Hematopoietic multipotent progenitor cell treated with erythropoietin and hydrocortisone succinate and interleukin-3 and kit ligand, for 4 days (in vitro differentiated cells): ENCODE measurements around the gene SNRPD2.

Experiments used
- DNase-seq: peaks from one replicate; pipeline ENCODE4 v3.0.0-alpha.2; 2015

Gene SNRPD2

DNA sequence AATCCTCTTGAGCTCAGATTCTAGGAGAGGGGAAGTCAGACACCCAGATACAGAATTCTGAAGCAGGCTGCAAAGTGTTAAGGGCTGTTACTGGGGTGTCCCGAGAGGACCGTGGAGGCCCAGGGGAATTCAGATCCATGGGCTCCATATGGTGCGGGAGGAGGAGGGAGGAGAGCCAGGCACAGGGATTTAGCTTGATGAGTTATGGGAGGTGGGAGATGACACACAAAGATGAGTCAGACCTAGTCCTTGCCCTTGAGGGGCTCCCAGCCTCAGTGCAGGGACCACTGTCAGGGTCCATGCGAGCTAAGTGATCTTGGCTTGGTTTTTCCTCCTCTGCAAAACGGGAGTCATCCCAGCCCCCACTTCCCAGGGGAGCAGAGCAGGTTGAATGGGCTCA is 38.1 kb downstream of the SNRPD2 start:
- DNase-seq = no peak

DNA sequence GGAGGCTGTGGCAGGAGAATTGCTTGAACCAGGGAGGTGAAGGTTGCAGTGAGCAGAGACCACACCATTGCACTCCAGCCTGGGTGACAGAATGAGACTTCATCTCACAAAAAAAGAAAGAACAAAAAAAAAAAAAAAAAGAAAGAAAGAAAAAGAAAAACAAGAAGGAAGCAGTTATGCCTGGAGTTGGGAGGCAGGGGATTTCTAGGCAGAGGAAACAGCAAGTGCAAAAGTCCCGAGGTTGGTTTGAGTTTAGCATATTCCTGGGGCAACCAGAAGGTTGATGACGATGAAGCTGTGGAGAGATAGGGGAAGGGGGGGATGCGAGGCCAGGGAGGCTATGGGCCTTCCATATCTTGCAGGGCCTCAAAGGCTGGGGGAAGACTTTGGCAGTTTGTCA is 41.0 kb downstream of the SNRPD2 start:
- peak; percentile 39 for DNase-seq

DNA sequence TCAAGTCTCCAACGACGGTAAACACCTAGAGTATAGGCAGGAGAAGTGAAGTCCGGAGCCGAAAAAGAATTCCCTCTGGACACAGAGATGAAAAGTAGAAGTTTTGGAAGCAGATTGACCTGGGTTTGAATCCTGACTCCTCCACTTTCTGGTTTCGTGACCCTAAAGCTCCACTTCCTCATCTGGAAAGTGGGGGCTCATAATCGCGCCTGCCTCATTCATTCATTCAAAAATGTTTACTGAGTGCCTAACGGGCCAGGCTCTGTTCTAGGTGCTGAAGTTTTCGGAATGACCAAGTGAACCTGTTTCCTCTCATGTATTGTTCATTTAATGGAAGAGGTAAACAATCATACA is 45.4 kb downstream of the SNRPD2 start:
- DNase-seq = no peak

DNA sequence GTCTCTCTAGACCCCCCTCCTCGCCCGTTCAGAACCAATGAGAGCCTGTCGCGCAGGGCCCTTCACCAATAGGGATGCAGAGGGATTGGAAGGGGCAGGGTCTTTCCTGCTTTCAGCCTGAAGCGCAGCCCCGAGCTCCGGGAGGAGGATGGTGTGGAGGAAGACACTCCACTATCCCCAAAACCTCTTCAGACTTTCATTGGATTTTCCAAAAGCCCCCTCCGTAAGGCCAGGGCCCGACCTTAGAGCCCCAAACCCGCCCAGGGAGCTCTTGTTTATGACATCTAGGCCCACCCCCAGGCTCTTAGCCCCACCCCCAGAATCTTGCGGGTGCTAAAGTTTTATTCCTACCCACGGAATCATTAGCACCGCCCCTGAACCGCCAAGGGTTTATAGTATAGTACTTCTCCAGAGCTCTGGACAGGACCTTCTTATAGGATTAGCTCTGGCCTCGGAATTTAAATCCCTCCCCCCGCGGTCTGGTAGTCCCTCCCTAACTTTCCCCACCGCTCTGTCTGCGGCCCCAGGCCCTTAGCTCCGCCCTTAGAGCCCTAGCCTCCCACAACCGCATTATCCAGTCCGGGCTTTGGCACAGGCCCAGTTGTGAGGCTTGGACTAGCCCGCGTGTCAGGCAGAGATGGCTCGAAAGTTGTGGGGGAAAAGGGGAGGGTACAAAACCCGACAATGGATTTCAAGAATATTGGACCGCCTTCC is 46.0 kb downstream of the SNRPD2 start:
- peak; percentile 97 for DNase-seq

DNA sequence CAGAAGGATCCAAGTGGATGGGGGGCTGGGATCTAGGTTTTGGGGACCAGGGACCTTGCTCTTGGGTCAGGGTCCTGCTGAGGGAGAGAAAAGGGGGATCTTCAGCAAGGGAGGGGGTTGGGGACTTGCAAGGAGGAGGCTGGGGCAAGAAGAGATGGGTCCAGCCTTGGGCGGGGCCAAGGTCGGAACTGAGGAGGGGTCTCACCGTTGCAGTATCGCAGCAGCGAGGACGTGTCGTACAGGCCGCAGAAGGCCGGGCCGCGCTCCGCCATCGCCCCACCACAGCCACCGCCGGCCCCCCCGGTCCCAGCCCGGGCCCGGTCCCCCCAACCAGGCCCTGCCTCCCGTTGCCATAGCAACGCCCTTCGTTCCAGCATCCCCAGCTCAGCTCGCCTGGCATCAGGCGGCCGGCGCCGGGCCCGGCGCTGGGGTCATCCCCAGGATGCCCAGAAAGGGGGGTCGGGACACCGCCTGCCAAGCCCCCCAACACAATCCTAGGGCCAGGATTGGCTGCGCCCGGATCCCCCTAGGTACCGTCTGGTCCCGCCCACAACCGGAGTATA is 46.6 kb downstream of the SNRPD2 start:
- DNase-seq = no peak

DNA sequence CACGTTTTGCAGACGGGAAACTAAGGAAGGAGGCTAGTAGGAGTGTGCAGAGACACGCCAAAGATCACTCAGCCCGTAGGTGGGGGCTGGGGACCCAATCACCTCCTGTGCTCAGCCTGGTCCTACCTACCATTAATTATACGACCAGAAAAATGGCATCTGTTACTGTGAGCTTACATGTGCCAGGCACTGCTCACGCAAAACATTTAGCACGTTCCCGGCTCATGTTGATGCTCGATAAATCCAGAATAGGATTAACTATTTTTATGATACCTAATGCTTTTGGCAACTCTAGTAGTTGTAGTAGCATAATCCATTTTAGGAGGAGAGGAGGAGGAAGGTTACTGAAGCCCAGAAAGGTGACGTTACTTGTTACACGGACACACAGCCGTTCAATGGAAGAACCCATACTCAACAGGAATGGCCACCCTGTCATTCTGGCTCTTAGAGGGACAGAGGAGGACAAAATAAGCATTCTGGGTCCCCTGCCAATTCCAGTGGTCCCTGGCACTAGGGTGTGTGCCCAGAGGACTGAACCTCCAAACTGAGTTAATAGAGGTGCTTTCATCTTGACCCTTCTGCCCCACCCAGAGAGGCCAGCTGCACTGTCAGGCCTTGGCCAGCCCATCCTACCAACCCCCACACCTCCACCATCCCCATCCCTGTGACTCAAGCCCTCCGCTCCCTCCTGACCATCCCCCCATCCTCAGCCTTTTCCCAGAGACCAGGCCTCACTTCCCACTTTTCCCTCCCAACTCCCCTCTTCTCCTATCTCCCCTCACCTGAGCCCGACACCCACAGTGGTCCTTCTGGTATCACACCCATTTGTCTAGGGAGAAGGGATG is 47.6 kb downstream of the SNRPD2 start:
- no peak for DNase-seq

DNA sequence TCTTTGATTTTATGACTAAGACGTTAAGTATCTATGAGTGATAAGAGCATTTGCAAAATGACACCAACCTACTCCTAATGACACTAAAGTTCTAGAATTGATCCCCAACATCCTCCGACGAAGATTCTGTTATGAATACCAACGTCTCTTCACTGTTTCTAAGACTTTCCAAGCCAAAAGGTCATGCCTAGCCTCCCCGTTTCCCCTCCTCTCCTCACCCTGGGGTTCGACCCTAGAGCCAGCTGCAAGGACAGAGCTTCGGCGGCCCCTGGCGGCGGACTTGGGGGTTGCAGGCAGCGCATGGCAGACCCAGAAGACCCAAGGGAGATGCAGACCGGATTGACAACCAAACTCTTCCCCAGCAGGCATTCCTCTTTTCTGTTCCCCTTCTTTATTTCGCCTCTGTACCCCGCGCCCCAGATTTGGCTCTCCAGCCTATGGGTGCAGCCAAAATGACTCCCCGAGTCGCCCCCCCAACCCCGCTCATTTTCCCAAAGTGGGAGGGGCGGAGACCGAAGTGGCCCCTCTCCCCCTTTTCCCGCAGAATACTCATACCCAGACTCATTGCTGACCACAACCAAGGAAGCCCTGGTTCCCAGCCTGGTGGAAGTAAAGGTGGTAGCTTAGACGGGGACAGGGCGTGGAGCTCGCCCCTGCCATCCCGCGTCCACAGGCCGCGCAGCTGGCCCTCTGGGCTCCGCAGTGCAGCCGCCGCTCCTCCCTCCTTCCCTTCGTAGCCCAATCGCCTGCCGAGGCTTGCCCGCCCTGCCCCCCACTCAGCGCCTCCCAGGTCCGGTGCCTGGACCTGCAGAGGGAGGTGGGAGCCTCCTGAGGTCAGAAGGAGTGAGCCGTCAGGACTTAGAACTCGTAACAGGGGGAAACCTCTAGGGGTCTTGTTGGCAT is 48.5 kb downstream of the SNRPD2 start:
- DNase-seq = peak; percentile 94

DNA sequence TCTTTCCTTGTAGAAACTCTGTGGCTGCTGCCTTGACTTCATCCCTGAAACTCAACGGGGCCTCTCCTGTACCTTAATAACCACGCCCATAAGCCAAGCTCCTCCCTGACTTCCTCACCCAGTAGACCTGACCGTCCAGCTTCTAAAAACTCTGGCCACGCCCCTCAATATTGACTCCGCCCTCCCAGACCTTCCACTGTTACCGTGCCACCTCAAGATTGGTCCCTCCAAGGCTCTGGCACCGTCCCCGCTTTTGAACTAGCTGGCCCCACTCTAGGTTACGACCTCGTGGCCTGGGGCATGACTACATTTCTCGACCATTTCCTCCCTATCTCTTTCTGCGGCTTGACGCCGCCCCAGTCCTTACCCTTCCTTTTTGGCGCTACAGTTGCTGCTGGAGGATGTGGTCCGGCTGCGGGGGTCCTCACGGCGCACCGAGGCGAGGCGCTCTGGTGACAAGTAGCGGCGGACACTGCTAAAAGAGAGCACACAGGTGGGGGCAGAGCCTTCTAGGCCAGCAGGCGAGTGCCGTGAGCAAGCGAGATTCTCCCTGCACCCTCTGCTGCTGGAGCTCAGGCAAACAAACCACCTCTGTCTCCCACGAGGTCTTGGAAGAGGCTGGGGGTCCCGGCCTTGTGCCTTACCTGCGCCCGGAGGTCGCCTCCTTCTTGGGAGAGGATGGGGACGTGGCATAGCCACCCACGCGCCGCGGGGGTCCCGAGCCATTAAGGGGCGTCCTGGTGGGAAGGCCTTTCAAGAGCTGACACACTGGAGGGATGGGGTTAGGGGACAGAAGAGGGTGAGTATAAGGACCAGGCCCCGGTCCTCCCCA is 50.3 kb downstream of the SNRPD2 start:
- peak; percentile 99 for DNase-seq

DNA sequence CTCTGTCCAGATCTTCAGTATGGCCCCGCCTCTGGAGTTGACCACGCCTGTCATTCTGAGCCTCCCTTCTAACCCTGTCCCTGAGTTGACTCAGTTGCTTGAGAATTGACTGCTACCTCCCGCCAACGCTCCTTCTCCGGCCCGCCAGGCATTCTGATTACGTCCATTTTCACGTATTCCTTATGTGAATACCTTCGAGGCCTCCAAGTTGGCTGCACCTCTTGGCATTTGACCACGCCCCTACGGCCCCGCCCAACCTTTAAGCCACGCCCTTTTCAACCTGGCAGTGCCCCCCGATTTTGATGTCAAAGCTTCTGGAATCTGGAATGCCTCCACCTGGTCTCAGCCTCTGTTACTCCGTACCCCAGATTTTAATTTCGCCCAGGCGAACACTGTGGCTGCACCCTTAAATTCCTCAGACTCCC is 50.9 kb downstream of the SNRPD2 start:
- DNase-seq = no peak

DNA sequence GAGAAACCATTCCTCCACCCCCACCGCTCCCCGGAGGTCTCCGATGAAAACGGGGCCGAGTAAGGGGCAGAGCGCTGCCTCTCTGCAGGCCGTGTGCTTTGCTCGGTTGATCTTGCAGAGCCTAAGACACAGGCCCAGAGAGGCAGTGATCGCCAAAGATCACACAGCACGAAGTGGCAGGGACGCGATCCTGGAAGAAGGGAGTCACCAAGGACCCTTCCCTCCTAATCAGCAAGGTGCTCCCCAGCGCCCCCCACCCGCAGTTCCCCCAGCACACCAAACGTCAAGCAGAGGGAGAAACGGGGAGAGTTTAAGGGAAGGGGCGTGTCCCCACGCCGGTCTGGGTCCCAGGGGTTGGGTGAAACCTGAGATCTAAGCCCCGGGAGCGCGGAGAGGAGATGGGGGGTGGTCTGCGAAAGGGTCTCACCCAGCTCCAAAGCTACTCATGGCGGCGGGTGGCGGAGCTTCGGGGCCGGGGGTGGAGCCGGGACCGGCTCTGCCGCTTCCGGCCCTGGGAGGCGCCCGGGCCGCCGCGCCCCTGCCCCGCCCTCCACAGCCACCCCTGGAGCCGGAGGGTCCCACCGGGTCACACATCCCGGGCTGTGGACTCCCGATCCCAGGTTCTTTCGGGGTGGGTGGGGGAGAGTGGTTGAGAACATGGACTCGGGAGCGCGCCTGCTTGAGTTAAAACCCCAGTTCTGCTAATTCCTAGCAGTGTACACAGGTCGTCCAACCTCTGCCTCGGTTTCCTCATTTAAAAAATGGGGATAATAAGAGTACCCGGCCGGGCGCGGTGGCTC is 52.6 kb downstream of the SNRPD2 start, which contains the start of gene EML2:
Gene EML2 (minus strand): TSS at position 468 of the 800 bp plus-strand sequence. CDS start 21 bp downstream, at position 447.
- DNase-seq = peak; percentile 78

DNA sequence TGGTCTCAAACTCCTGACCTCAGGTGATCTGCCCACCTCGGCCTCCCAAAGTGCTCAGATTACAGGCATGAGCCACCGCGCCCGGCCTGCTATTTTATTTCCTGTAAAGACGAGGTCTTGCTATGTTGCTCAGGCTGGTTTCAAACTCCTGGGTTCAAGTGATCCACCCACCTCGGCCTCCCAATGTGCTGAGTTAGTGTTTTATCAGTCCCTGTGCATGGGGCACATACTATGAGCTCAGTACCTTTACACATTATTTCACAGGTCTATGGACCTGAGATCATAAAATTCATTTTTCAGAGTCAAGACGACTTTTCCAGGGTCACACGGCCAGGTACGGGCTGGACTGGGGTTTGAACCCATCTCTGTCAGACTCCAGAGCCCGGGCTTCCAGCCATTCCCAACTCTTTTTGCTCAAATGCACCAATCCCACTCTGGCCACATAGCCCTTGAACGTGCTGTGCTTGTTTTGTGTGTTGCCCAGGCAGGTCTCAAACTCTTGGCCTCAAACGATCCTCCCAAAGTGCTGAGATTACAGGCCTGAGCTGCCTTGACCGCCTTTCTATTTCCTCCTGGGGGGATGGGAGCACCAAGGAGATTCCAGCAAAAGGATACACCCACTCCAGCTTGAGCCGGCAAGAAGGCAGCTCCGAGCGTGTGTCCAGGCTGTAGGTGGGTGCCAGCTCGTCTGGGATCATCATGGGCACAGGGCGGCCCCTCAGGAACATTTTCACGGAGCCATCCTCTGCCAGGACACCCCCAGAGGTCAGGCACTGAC is 53.7 kb downstream of the SNRPD2 start:
- no peak for DNase-seq
